Measurements from ENCODE around the gene USP10. TPM values are rescaled to one million over a fixed set of nuclear protein-coding genes. Genes with fewer than 3 reads are reported as not detected.

The USP10 gene
- total RNA-seq, 1 experiment from 2014 or later, result 203 TPM

GRCh38 chr16:84685210-84685609 lies 14.6 kb upstream of the USP10 start:
- H3K56ac ChIP-seq (ENCODE audit: insufficient read length, low read depth, low read length), result no peak overlapping the region
- H3T11ph ChIP-seq (ENCODE audit: low read length), result no peak overlapping the region
- Mint-ChIP-seq H3K36me3 (ENCODE audit: insufficient read depth in 1 of 3, low read depth in 3 of 3) (peaks cover 0 to 5% (median 0%) of the 10 kb centered on the region in 3 experiments; a peak in 2 of 7 replicates), H3K9me3 (peaks cover 8 to 9% of the 10 kb centered on the region in 2 experiments; a peak in 3 of 5 replicates), H3K27ac (no peak overlapping the region), H3K27me3 (ENCODE audit: low read depth) (peaks cover 25% of the 10 kb centered on the region), H3K4me3 (no peak overlapping the region), H3K4me1 (peaks cover 20 to 27% of the 10 kb centered on the region in 2 experiments)
- H3K4me2 ChIP-seq (ENCODE audit: insufficient read depth, insufficient read length, low read length), result no peak overlapping the region
- no peaks in the 10 kb centered on the region for H3K79me2 ChIP-seq (ENCODE audit: insufficient read depth, low read length)
- no peaks in the 10 kb centered on the region for H3K9me3 ChIP-seq (ENCODE audit: control insufficient read depth, low read depth, low read length)
- H3K9ac ChIP-seq (ENCODE audit: extremely low read depth, insufficient read length, low read length), result no peak overlapping the region
- H3K14ac ChIP-seq (ENCODE audit: insufficient read depth, low read length), result no peak overlapping the region
- no peak overlapping the region for H4K91ac ChIP-seq (ENCODE audit: insufficient read length, low read depth, low read length)
- no peak overlapping the region for H2BK5ac ChIP-seq (ENCODE audit: insufficient read length, low read length)
- no peak overlapping the region for H2BK20ac ChIP-seq (ENCODE audit: low read depth, low read length, poor library complexity, severe bottlenecking)
- no peak overlapping the region for H2AFZ ChIP-seq (ENCODE audit: low read length)
- H2AK5ac ChIP-seq (ENCODE audit: insufficient read length, low read length), result no peak overlapping the region
- TF ChIP-seq, protein P1, sequence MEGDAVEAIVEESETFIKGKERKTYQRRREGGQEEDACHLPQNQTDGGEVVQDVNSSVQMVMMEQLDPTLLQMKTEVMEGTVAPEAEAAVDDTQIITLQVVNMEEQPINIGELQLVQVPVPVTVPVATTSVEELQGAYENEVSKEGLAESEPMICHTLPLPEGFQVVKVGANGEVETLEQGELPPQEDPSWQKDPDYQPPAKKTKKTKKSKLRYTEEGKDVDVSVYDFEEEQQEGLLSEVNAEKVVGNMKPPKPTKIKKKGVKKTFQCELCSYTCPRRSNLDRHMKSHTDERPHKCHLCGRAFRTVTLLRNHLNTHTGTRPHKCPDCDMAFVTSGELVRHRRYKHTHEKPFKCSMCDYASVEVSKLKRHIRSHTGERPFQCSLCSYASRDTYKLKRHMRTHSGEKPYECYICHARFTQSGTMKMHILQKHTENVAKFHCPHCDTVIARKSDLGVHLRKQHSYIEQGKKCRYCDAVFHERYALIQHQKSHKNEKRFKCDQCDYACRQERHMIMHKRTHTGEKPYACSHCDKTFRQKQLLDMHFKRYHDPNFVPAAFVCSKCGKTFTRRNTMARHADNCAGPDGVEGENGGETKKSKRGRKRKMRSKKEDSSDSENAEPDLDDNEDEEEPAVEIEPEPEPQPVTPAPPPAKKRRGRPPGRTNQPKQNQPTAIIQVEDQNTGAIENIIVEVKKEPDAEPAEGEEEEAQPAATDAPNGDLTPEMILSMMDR (conservative IDR thresholded peaks at IDR 0.05), result no peak
- DNase-seq, result no peak
- no peaks in the 10 kb centered on the region; the same call in 1 of the 2 replicates for H3K4me1 ChIP-seq (ENCODE audit: insufficient read depth, low read length)
- H3K27ac ChIP-seq (ENCODE audit: insufficient read length, low read depth, low read length), result no peak overlapping the region
- H3K4ac ChIP-seq (ENCODE audit: low read depth, low read length), result no peak overlapping the region
- no peaks in the 10 kb centered on the region for H3K23me2 ChIP-seq (ENCODE audit: insufficient read length, low read depth, low read length, poor library complexity, severe bottlenecking)
- H4K5ac ChIP-seq (ENCODE audit: insufficient read length, low read depth, low read length), result no peak overlapping the region
- peaks cover 2% of the 10 kb centered on the region for H4K20me1 ChIP-seq (ENCODE audit: control insufficient read depth, insufficient read depth, insufficient read length)
- no peaks in the 10 kb centered on the region for H3K79me1 ChIP-seq (ENCODE audit: insufficient read depth, low read depth, low read length, poor library complexity, severe bottlenecking)
- no peak overlapping the region for H2BK12ac ChIP-seq (ENCODE audit: insufficient read length, low read depth, low read length)
- H3K23ac ChIP-seq (ENCODE audit: insufficient read length, low read depth, low read length), result no peak overlapping the region
- no peaks in the 10 kb centered on the region for H3K27me3 ChIP-seq (ENCODE audit: insufficient read depth, low read length)
- no peak overlapping the region for H3K18ac ChIP-seq (ENCODE audit: insufficient read length, low read depth, low read length)
- no peak overlapping the region for H2BK120ac ChIP-seq (ENCODE audit: low read depth, low read length, poor library complexity, severe bottlenecking)
- no peak overlapping the region for H2BK15ac ChIP-seq (ENCODE audit: low read depth, low read length)
- WGBS (ENCODE audit: extremely low coverage, insufficient read length, low lambda C conversion rate), result no CpG with 5 or more reads among the region's 8 CpGs
- H4K8ac ChIP-seq (replicated peaks; ENCODE audit: insufficient read length, low read depth, low read length), result no peak overlapping the region

All from H9 (cell line).